OCI-LY1 (cell line): ENCODE results near the gene STAT5A.

Source experiments
- H2AFZ ChIP-seq: fragments of 200-600 bp; sonication (generic), shearing (Covaris generic); 2 replicates; pipeline ENCODE4 v1.6.0; 2014; ENCODE audit warnings: antibody characterized with exemption, mild to moderate bottlenecking, low read length
- H3F3A ChIP-seq: fragments of 200-600 bp; sonication (generic), shearing (Covaris generic); 2 replicates; pipeline ENCODE4 v1.6.0; 2014; ENCODE audit warnings: mild to moderate bottlenecking, antibody characterized with exemption, low read length, moderate library complexity; ENCODE audit not compliant: insufficient read depth
- H3K27ac ChIP-seq: fragments of 200-600 bp; sonication (generic); 2 replicates; pipeline ENCODE4 v1.5.1; 2014; ENCODE audit warnings: low read length, mixed run types, mild to moderate bottlenecking, low read depth; ENCODE audit not compliant: poor library complexity, severe bottlenecking
- H3K27me3 ChIP-seq: fragments of 200-600 bp; sonication (generic); 2 replicates; pipeline ENCODE4 v1.6.0; 2014; ENCODE audit warnings: antibody characterized with exemption, mild to moderate bottlenecking, low read length, moderate library complexity; ENCODE audit not compliant: insufficient read depth
- H3K36me3 ChIP-seq: fragments of 200-600 bp; sonication (generic); 2 replicates; pipeline ENCODE4 v1.6.1; 2014; ENCODE audit warnings: mild to moderate bottlenecking, antibody characterized with exemption, low read length, moderate library complexity, mixed read lengths; ENCODE audit not compliant: insufficient read depth
- H3K4me1 ChIP-seq: fragments of 200-600 bp; sonication (generic); 2 replicates; pipeline ENCODE4 v1.5.1; 2014; ENCODE audit warnings: mild to moderate bottlenecking, low read length, moderate library complexity; ENCODE audit not compliant: insufficient read depth, severe bottlenecking
- H3K4me2 ChIP-seq: fragments of 200-600 bp; sonication (generic), shearing (Covaris generic); 2 replicates; pipeline ENCODE4 v1.6.1; 2014; ENCODE audit warnings: low read length
- H3K4me3 ChIP-seq: fragments of 200-600 bp; sonication (generic); 2 replicates; pipeline ENCODE4 v1.5.1; 2014; ENCODE audit warnings: low read length, low read depth, mild to moderate bottlenecking, mixed read lengths; ENCODE audit not compliant: poor library complexity, severe bottlenecking
- H3K79me2 ChIP-seq: fragments of 200-600 bp; shearing (Covaris generic); 2 replicates; pipeline ENCODE4 v1.6.1; 2016; ENCODE audit warnings: mixed run types, low read length, mixed read lengths; ENCODE audit not compliant: insufficient read depth
- H3K9ac ChIP-seq: fragments of 200-600 bp; sonication (generic), shearing (Covaris generic); 2 replicates; pipeline ENCODE4 v1.6.1; 2014; ENCODE audit warnings: mild to moderate bottlenecking, low read length, mixed read lengths
- H3K9me2 ChIP-seq: fragments of 200-600 bp; sonication (generic), shearing (Covaris generic); 2 replicates; pipeline ENCODE4 v1.6.1; 2014; ENCODE audit warnings: low read depth, mild to moderate bottlenecking, low read length, mixed read lengths
- H3K9me3 ChIP-seq: fragments of 200-600 bp; shearing (Covaris generic); 2 replicates; pipeline ENCODE4 v1.6.1; 2014; ENCODE audit warnings: low read length, mixed read lengths
- H4K20me1 ChIP-seq: fragments of 200-600 bp; sonication (generic), shearing (Covaris generic); 2 replicates; pipeline ENCODE4 v1.6.0; 2016; ENCODE audit warnings: mild to moderate bottlenecking, low read length; ENCODE audit not compliant: insufficient read depth
- CTCF ChIP-seq: fragments of 200-600 bp; sonication (generic), shearing (Covaris generic); IDR thresholded peaks from 2 replicates; pipeline ENCODE4 v1.5.1; 2017; ENCODE audit warnings: mild to moderate bottlenecking, antibody characterized with exemption, low read length, moderate library complexity, mixed read lengths
- EZH2 ChIP-seq: fragments of 200-600 bp; sonication (generic), shearing (Covaris generic); IDR thresholded peaks from 2 replicates; pipeline ENCODE4 v1.8.0; 2017; ENCODE audit warnings: borderline replicate concordance, mixed run types, mild to moderate bottlenecking, antibody characterized with exemption, low read length, moderate library complexity, mixed read lengths

STAT5A gene

GRCh38 chr17:42308446-42308845 is 20.1 kb downstream of the STAT5A start:
- Histone ChIP-seq H3K79me2 (no peaks in the 10 kb centered on the region), H3K27me3 (peaks cover 6% of the 10 kb centered on the region; the same call in 1 of the 2 replicates), H2AFZ (no peak overlapping the region), H3K36me3 (no peaks in the 10 kb centered on the region), H3K4me1 (peaks cover 10% of the 10 kb centered on the region), H3K9me3 (no peaks in the 10 kb centered on the region), H3K27ac (no peak overlapping the region), H3K4me3 (no peak overlapping the region), H3K4me2 (no peak overlapping the region), H3F3A (no peaks in the 10 kb centered on the region), H3K9me2 (no peaks in the 10 kb centered on the region), H4K20me1 (no peaks in the 10 kb centered on the region), H3K9ac (no peak overlapping the region)
- no peak for TF ChIP-seq EZH2
- TF ChIP-seq CTCF = no peak

GRCh38 chr17:42309142-42309541 is 20.8 kb downstream of the STAT5A start:
- Histone ChIP-seq H3K27me3 (peaks cover under 1% of the 10 kb centered on the region; the same call in 1 of the 2 replicates), H3K9me2 (no peaks in the 10 kb centered on the region), H4K20me1 (no peaks in the 10 kb centered on the region), H3K36me3 (no peaks in the 10 kb centered on the region), H2AFZ (no peak overlapping the region), H3F3A (no peaks in the 10 kb centered on the region), H3K4me2 (no peak overlapping the region), H3K4me1 (peaks cover 10% of the 10 kb centered on the region), H3K9ac (no peak overlapping the region), H3K27ac (no peak overlapping the region), H3K79me2 (no peaks in the 10 kb centered on the region), H3K4me3 (no peak overlapping the region), H3K9me3 (no peaks in the 10 kb centered on the region)
- TF ChIP-seq EZH2 (no peak), CTCF (no peak)

GRCh38 chr17:42309986-42310786 is 21.9 kb downstream of the STAT5A start:
- H3K27ac ChIP-seq = no peak overlapping the region
- H3K36me3 ChIP-seq = no peaks in the 10 kb centered on the region
- no peaks in the 10 kb centered on the region for H3K79me2 ChIP-seq
- no peak overlapping the region for H2AFZ ChIP-seq
- H3F3A ChIP-seq = no peaks in the 10 kb centered on the region
- H3K27me3 ChIP-seq = no peaks in the 10 kb centered on the region; the same call in 1 of the 2 replicates
- no peak overlapping the region for H3K4me3 ChIP-seq
- no peaks in the 10 kb centered on the region for H3K9me2 ChIP-seq
- H3K9me3 ChIP-seq = no peaks in the 10 kb centered on the region
- H3K4me2 ChIP-seq = no peak overlapping the region
- no peaks in the 10 kb centered on the region for H4K20me1 ChIP-seq
- peaks cover 13% of the 10 kb centered on the region for H3K4me1 ChIP-seq
- no peak overlapping the region for H3K9ac ChIP-seq
- TF ChIP-seq EZH2 = no peak
- peak; percentile 62 for TF ChIP-seq CTCF
